ENCODE measurements around the gene LPIN3. TPM values are rescaled to one million over a fixed set of nuclear protein-coding genes. Genes with fewer than 3 reads are reported as not detected.
A peak's percentile ranks its signal among the peaks of the same experiment; 100 is the strongest.

Gene LPIN3
- total RNA-seq, 2 experiments from 2014 or later: 2.2 to 2.5 TPM

- Mint-ChIP-seq H3K4me1 (peaks cover 25% of the 10 kb centered on the region), H3K4me3 (no peak overlapping the region), H3K27ac (no peak overlapping the region), H3K27me3 (no peaks in the 10 kb centered on the region), H3K36me3 (peaks cover 21% of the 10 kb centered on the region), H3K9me3 (no peaks in the 10 kb centered on the region)
- POLR2A ChIA-PET: no interaction called here
- no peak for ATAC-seq (ENCODE audit: low read depth)
- no peak for DNase-seq
These were observed 66.3 kb downstream of the LPIN3 start for GRCh38 chr20:41406896-41407444.

GRCh38 chr20:41407607-41408006 is 67.0 kb downstream of the LPIN3 start:
- ATAC-seq (ENCODE audit: low read depth) (no peak), DNase-seq (no peak)
- POLR2A ChIA-PET: interaction anchor here (1.2 kb wide), 1 partner anchor 100 kb away, joined by 3 read pairs; no protein-coding TSS in a partner anchor
- no peak overlapping the region for H3K4me3 Mint-ChIP-seq
- H3K27me3 Mint-ChIP-seq: no peaks in the 10 kb centered on the region
- H3K9me3 Mint-ChIP-seq: no peaks in the 10 kb centered on the region
- H3K36me3 Mint-ChIP-seq: peaks cover 19% of the 10 kb centered on the region
- no peak overlapping the region for H3K27ac Mint-ChIP-seq
- peaks cover 25% of the 10 kb centered on the region for H3K4me1 Mint-ChIP-seq

- ATAC-seq (ENCODE audit: low read depth) (peak; percentile 77), DNase-seq (peak; percentile 37)
- Mint-ChIP-seq H3K27ac (peak overlapping the region; percentile 54), H3K4me3 (peak overlapping the region; percentile 47), H3K27me3 (no peaks in the 10 kb centered on the region), H3K4me1 (peaks cover 24% of the 10 kb centered on the region), H3K36me3 (peaks cover 16% of the 10 kb centered on the region), H3K9me3 (no peaks in the 10 kb centered on the region)
- POLR2A ChIA-PET: interaction anchor here (1.2 kb wide), 1 partner anchor 100 kb away, joined by 3 read pairs; no protein-coding TSS in a partner anchor
These were observed 67.7 kb downstream of the LPIN3 start for GRCh38 chr20:41408156-41408794.

GRCh38 chr20:41408986-41409385 is 68.4 kb downstream of the LPIN3 start:
- POLR2A ChIA-PET: interaction anchor here (1.2 kb wide), 1 partner anchor 12 kb away, joined by 3 read pairs; no protein-coding TSS in a partner anchor
- peaks cover 18% of the 10 kb centered on the region for H3K36me3 Mint-ChIP-seq
- H3K27ac Mint-ChIP-seq: peak overlapping the region; percentile 54
- no peaks in the 10 kb centered on the region for H3K9me3 Mint-ChIP-seq
- peak overlapping the region; percentile 47 for H3K4me3 Mint-ChIP-seq
- H3K4me1 Mint-ChIP-seq: peaks cover 23% of the 10 kb centered on the region
- peak; percentile 26 for ATAC-seq (ENCODE audit: low read depth)
- H3K27me3 Mint-ChIP-seq: no peaks in the 10 kb centered on the region
- no peak for DNase-seq

Other genes with a start within 250 kb of the LPIN3 start
- gene PLCG1, start 203.3 kb upstream of the LPIN3 start, total RNA-seq: 100 to 1,000 TPM; 419 to 425 TPM
- gene ZHX3, start 23.1 kb upstream of the LPIN3 start, total RNA-seq: 10 to 100 TPM; 12.3 to 17.1 TPM
- gene EMILIN3, start 26.0 kb downstream of the LPIN3 start, total RNA-seq: not detected

All from activated naive CD8-positive, alpha-beta T cell treated with anti-CD3 and anti-CD28 coated beads, Interleukin-2, amount 10 ng/mL, durations not matched to agents 7 days and 5 days (primary cell).